ENCODE data around the gene TUBD1.
"Not testable (repeated sequence)": the region's sequence is repeated elsewhere in the genome, so short reads cannot be mapped to it uniquely, and the experiment has no call there.

The TUBD1 gene

GRCh38 chr17:59892924-59893675 lies at the start of gene TUBD1, which contains the start of gene RPS6KB1:
TUBD1 (minus strand) TSS chr17:59892943; CDS start chr17:59891002, 1,941 bp downstream.
RPS6KB1 (plus strand) TSS chr17:59893121; CDS start chr17:59893185, 64 bp downstream.
- peak; percentile 100 for DNase-seq (ENCODE audit: low read depth)
- TF ChIP-seq, protein P1, sequence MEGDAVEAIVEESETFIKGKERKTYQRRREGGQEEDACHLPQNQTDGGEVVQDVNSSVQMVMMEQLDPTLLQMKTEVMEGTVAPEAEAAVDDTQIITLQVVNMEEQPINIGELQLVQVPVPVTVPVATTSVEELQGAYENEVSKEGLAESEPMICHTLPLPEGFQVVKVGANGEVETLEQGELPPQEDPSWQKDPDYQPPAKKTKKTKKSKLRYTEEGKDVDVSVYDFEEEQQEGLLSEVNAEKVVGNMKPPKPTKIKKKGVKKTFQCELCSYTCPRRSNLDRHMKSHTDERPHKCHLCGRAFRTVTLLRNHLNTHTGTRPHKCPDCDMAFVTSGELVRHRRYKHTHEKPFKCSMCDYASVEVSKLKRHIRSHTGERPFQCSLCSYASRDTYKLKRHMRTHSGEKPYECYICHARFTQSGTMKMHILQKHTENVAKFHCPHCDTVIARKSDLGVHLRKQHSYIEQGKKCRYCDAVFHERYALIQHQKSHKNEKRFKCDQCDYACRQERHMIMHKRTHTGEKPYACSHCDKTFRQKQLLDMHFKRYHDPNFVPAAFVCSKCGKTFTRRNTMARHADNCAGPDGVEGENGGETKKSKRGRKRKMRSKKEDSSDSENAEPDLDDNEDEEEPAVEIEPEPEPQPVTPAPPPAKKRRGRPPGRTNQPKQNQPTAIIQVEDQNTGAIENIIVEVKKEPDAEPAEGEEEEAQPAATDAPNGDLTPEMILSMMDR (IDR thresholded peaks at IDR 0.05; ENCODE audit: low read length, missing control alignments), result no peak
- H3K4me3 ChIP-seq (replicated peaks; ENCODE audit: low read depth, low read length), result peak within 1 kb of the TSS; percentile 92

- TF ChIP-seq, protein P1 (IDR thresholded peaks at IDR 0.05; ENCODE audit: low read length, missing control alignments), result no peak
- no peak overlapping the region for H3K4me3 ChIP-seq (replicated peaks; ENCODE audit: low read depth, low read length)
- DNase-seq (ENCODE audit: low read depth), result no peak
Observed at GRCh38 chr17:59941131-59941530, 48.4 kb upstream of the TUBD1 start.

- DNase-seq (ENCODE audit: low read depth); H3K4me3 ChIP-seq (replicated peaks; ENCODE audit: low read depth, low read length): not testable (repeated sequence)
Observed at GRCh38 chr17:59940697-59941096, 48.0 kb upstream of the TUBD1 start.

DNA sequence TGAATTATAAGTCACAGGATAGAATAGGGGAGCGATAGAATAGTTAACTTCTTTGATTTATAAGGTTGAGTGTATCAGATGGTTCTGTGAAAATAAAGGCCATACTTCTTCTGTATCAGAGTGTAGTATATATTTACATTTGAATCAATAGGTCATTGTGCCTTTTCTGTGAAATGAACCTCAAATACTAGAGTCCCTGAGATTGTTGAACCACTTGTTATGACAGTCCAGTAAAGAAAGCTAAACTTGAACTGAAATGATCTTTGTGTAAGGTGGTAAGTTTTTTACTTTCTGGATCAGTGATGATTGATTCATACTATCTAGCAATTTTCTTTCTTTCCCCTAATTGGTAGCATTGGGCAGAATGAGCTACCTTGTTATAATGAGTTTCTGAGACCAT lies 40.6 kb upstream of the TUBD1 start:
- DNase-seq (ENCODE audit: low read depth); H3K4me3 ChIP-seq (replicated peaks; ENCODE audit: low read depth, low read length): not testable (repeated sequence)

GRCh38 chr17:59930768-59931167 lies 38.0 kb upstream of the TUBD1 start:
- DNase-seq (ENCODE audit: low read depth), result peak; percentile 74
- not testable (repeated sequence) for H3K4me3 ChIP-seq (replicated peaks; ENCODE audit: low read depth, low read length)

GRCh38 chr17:59930121-59930520 lies 37.4 kb upstream of the TUBD1 start:
- not testable (repeated sequence) for H3K4me3 ChIP-seq (replicated peaks; ENCODE audit: low read depth, low read length); DNase-seq (ENCODE audit: low read depth)

DNA sequence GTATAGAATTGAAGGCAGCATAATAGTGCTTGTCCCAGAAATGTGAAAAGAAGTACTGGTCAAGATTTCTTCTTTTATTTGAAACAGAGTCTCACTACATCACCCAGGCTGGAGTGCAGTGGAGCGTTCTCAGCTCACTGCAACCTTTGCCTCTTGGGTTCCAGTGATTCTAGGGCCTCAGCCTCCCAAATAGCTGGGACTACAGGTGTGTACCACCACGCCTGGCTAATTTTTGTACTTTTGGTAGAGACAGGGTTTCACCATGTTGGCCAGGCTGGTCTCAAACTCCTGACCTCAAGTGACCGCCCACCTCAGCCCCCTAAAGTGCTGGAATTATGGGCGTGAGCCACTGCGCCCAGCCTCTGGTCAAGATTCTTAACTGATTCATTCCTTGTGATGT lies 27.9 kb upstream of the TUBD1 start:
- DNase-seq (ENCODE audit: low read depth); H3K4me3 ChIP-seq (replicated peaks; ENCODE audit: low read depth, low read length): not testable (repeated sequence)

GRCh38 chr17:59916446-59916845 lies 23.7 kb upstream of the TUBD1 start:
- no peak overlapping the region for H3K4me3 ChIP-seq (replicated peaks; ENCODE audit: low read depth, low read length)
- DNase-seq (ENCODE audit: low read depth), result no peak
- TF ChIP-seq, protein P1 (IDR thresholded peaks at IDR 0.05; ENCODE audit: low read length, missing control alignments), result no peak

GRCh38 chr17:59914274-59914854 lies 21.6 kb upstream of the TUBD1 start:
- DNase-seq (ENCODE audit: low read depth), result peak; percentile 70
- H3K4me3 ChIP-seq (replicated peaks; ENCODE audit: low read depth, low read length), result no peak overlapping the region
- TF ChIP-seq, protein P1 (IDR thresholded peaks at IDR 0.05; ENCODE audit: low read length, missing control alignments), result peak; percentile 59

All from fibroblast of pulmonary artery (primary cell).